SK-N-SH (cell line): ENCODE measurements around the gene CASP12. TPM values are rescaled to one million over a fixed set of nuclear protein-coding genes. Genes with fewer than 3 reads are reported as not detected.

ENCODE experiments used
- CTCF ChIA-PET: fragments of 300-600, 350-600 bp; formaldehyde crosslinking; extraction: SDS; loops from one replicate; lab custom pipeline; 2021; lab: Yijun Ruan, JAX
- POLR2A ChIA-PET: fragments of 350-600 bp; sonication (Branson Sonifier 250); formaldehyde crosslinking; extraction: SDS; loops from one replicate; lab custom pipeline; 2020; ENCODE audit warnings: antibody characterized with exemption, inconsistent platforms; lab: Yijun Ruan, JAX
- DNase-seq: peaks from one replicate; pipeline ENCODE4 v3.0.0; 2012
- H2AFZ ChIP-seq: fragments of 200-600 bp; sonication (generic); 2 replicates; pipeline ENCODE4 v1.8.1; 2016; ENCODE audit warnings: antibody characterized with exemption, mild to moderate bottlenecking, low read depth
- H3F3A ChIP-seq: fragments of 200-600 bp; sonication (generic); replicated peaks from 2 replicates; pipeline ENCODE3; 2016; ENCODE audit warnings: antibody characterized with exemption, mild to moderate bottlenecking; ENCODE audit not compliant: insufficient read depth
- H3K27ac ChIP-seq, 2 experiments: fragments of 200-500 bp in 1 of 2; fragments of 200-600 bp in 1 of 2; sonication (Bioruptor generic) in 1 of 2; sonication (generic), shearing (Covaris generic) in 1 of 2; 2 replicates each; pipeline versions ENCODE4 v1.5.1 to v1.6.1; 2014 to 2016; ENCODE audit warnings: low read depth in 2 of 2, inconsistent platforms in 1 of 2, low read length in 1 of 2, mild to moderate bottlenecking in 1 of 2, mixed read lengths in 1 of 2
- H3K27me3 ChIP-seq: fragments of 200-600 bp; sonication (generic), shearing (Covaris generic); 2 replicates; pipeline ENCODE4 v1.6.1; 2016; ENCODE audit warnings: mixed run types; ENCODE audit not compliant: insufficient read depth
- H3K36me3 ChIP-seq, 2 experiments: fragments of 200-500 bp in 1 of 2; fragments of 200-600 bp in 1 of 2; sonication (Bioruptor generic) in 1 of 2; sonication (generic) in 1 of 2; replicated peaks in 1 of 2; 2 replicates each; pipeline versions ENCODE3 to v1.5.1; 2014 to 2016; ENCODE audit warnings: low read length in 1 of 2, mild to moderate bottlenecking in 1 of 2; ENCODE audit not compliant: insufficient read depth in 2 of 2, control insufficient read depth in 1 of 2
- H3K4me1 ChIP-seq, 2 experiments: fragments of 200-500 bp in 1 of 2; fragments of 200-600 bp in 1 of 2; sonication (Bioruptor generic) in 1 of 2; sonication (generic), shearing (Covaris generic) in 1 of 2; 2 replicates each; pipeline versions ENCODE4 v1.5.1 to v1.6.1; 2014 to 2016; ENCODE audit warnings: low read depth in 1 of 2, low read length in 1 of 2, mixed run types in 1 of 2; ENCODE audit not compliant: insufficient read depth in 2 of 2, control insufficient read depth in 1 of 2
- H3K4me2 ChIP-seq: fragments of 200-600 bp; sonication (generic), shearing (Covaris generic); 2 replicates; pipeline ENCODE4 v1.6.1; 2017; ENCODE audit warnings: mixed run types
- H3K4me3 ChIP-seq, 2 experiments: fragments of 200-500 bp in 1 of 2; fragments of 200-600 bp in 1 of 2; sonication (Bioruptor generic) in 1 of 2; sonication (generic), shearing (Covaris generic) in 1 of 2; 2 replicates each; pipeline versions ENCODE4 v1.5.1 to v1.8.1; 2014 to 2016; ENCODE audit warnings: low read depth in 2 of 2, inconsistent platforms in 1 of 2, low read length in 1 of 2, mild to moderate bottlenecking in 1 of 2, mixed read lengths in 1 of 2, moderate library complexity in 1 of 2
- H3K79me2 ChIP-seq: fragments of 200-600 bp; sonication (generic); 2 replicates; pipeline ENCODE4 v1.8.1; 2017; ENCODE audit warnings: mild to moderate bottlenecking; ENCODE audit not compliant: insufficient read depth
- H3K9ac ChIP-seq: fragments of 200-600 bp; sonication (generic); 2 replicates; pipeline ENCODE4 v1.6.1; 2017; ENCODE audit warnings: mixed run types
- H3K9me2 ChIP-seq: fragments of 200-600 bp; sonication (generic); 2 replicates; pipeline ENCODE4 v1.6.1; 2017; ENCODE audit warnings: mixed run types
- H3K9me3 ChIP-seq: fragments of 200-600 bp; sonication (generic); 2 replicates; pipeline ENCODE4 v1.6.1; 2017; ENCODE audit warnings: mixed run types, mild to moderate bottlenecking, moderate library complexity
- H4K20me1 ChIP-seq: fragments of 200-600 bp; sonication (generic); 2 replicates; pipeline ENCODE4 v1.6.1; 2017; ENCODE audit warnings: mild to moderate bottlenecking, mixed run types; ENCODE audit not compliant: insufficient read depth
- CHD2 ChIP-seq: fragments of 150-350 bp; IDR thresholded peaks from 2 replicates; pipeline ENCODE4 v1.6.1; 2018; ENCODE audit warnings: low read length; ENCODE audit not compliant: partially characterized antibody
- EZH2phosphoT487 ChIP-seq: fragments of 200-600 bp; sonication (generic); IDR thresholded peaks from 2 replicates; pipeline ENCODE4 v1.6.1; 2017; ENCODE audit warnings: low read depth, mixed run types, mild to moderate bottlenecking, antibody characterized with exemption, moderate library complexity, borderline replicate concordance
- FOXJ3 ChIP-seq: sonication (generic); formaldehyde crosslinking; IDR thresholded peaks from 2 replicates; pipeline ENCODE4 v1.5.1; 2020; ENCODE audit warnings: mild to moderate bottlenecking, missing genetic modification reagents
- FOXM1 ChIP-seq: IDR thresholded peaks from 2 replicates; pipeline ENCODE4 v1.4.0; 2012; ENCODE audit warnings: low read depth, mild to moderate bottlenecking
- GABPA ChIP-seq: IDR thresholded peaks from 2 replicates; pipeline ENCODE4 v1.4.0; 2012; ENCODE audit warnings: low read depth, mild to moderate bottlenecking
- JUND ChIP-seq: IDR thresholded peaks from 2 replicates; pipeline ENCODE4 v1.4.0; 2012
- NFIC ChIP-seq: IDR thresholded peaks from 2 replicates; pipeline ENCODE4 v1.4.0; 2012; ENCODE audit warnings: borderline replicate concordance
- PBX3 ChIP-seq: IDR thresholded peaks from 2 replicates; pipeline ENCODE4; 2012
- RAD21 ChIP-seq: IDR thresholded peaks from 2 replicates; pipeline ENCODE4 v1.6.1; 2012; ENCODE audit warnings: mild to moderate bottlenecking, low read length
- REST ChIP-seq: IDR thresholded peaks from 2 replicates; pipeline ENCODE4 v1.6.1; 2012; ENCODE audit warnings: mild to moderate bottlenecking, low read depth, low read length, moderate library complexity
- RFX5 ChIP-seq: IDR thresholded peaks from 2 replicates; pipeline ENCODE4 v1.6.1; 2012; ENCODE audit warnings: mild to moderate bottlenecking, improper control_type of control experiment, low read length
- SIN3A ChIP-seq: IDR thresholded peaks from 2 replicates; pipeline ENCODE4 v1.6.1; 2012; ENCODE audit warnings: low read depth, mild to moderate bottlenecking, low read length, moderate library complexity, borderline replicate concordance
- TAF1 ChIP-seq: IDR thresholded peaks from 2 replicates; pipeline ENCODE4 v1.6.1; 2012; ENCODE audit warnings: low read depth, mild to moderate bottlenecking, low read length, moderate library complexity, borderline replicate concordance
- TCF12 ChIP-seq: IDR thresholded peaks from 2 replicates; pipeline ENCODE4 v1.4.0; 2012
- TEAD4 ChIP-seq: IDR thresholded peaks from 2 replicates; pipeline ENCODE4 v1.4.0; 2012; ENCODE audit warnings: mild to moderate bottlenecking, borderline replicate concordance; ENCODE audit not compliant: insufficient read depth
- YY1 ChIP-seq: IDR thresholded peaks from 2 replicates; pipeline ENCODE4 v1.4.0; 2012; ENCODE audit warnings: low read depth, mild to moderate bottlenecking
- ZBTB33 ChIP-seq: IDR thresholded peaks from 2 replicates; pipeline ENCODE4 v1.4.0; 2012; ENCODE audit warnings: low read depth, borderline replicate concordance
- WGBS: methylation state at CpG from one replicate; pipeline ENCODE4 v1.1.6; 2017; ENCODE audit warnings: low lambda C conversion rate; 5-methylcytosine and 5-hydroxymethylcytosine counted together
- polyA plus RNA-seq, 3 experiments: library from polyadenylated mRNA; depleted of rRNA; stranded (reverse); fragments of >200 nt; gene quantifications; 2 replicates each; pipeline ENCODE4 v1.2.3, GENCODE V29; 2012

The CASP12 gene
- polyA plus RNA-seq, 1 of the 3 experiments (the other 2 are of a cell fraction), result not detected

- 36% methylated on average over 3 of the region's 3 CpGs for WGBS
- H3K79me2 ChIP-seq, result no peaks in the 10 kb centered on the region
- H3F3A ChIP-seq, result no peaks in the 10 kb centered on the region
- no peak overlapping the region for H3K9ac ChIP-seq
- no peak overlapping the region for H3K4me2 ChIP-seq
- CTCF ChIA-PET, result no interaction called here
- no peaks in the 10 kb centered on the region for H3K27me3 ChIP-seq
- H3K4me3 ChIP-seq, result no peak overlapping the region
- H4K20me1 ChIP-seq, result no peaks in the 10 kb centered on the region
- no peak for DNase-seq
- no peaks in the 10 kb centered on the region for H3K36me3 ChIP-seq
- H3K4me1 ChIP-seq, result peaks cover 0 to 4% of the 10 kb centered on the region in 2 experiments; a peak in 3 of 4 replicates
- H3K9me2 ChIP-seq, result no peaks in the 10 kb centered on the region
- no peaks in the 10 kb centered on the region for H3K9me3 ChIP-seq
- TF ChIP-seq SIN3A (no peak), TAF1 (no peak), JUND (no peak), RAD21 (no peak), NFIC (no peak), TEAD4 (no peak), ZBTB33 (no peak), YY1 (no peak), EZH2phosphoT487 (no peak)
- H3K27ac ChIP-seq, result no peak overlapping the region
- no peak overlapping the region for H2AFZ ChIP-seq
- POLR2A ChIA-PET, result no interaction called here
Observed at GRCh38 chr11:104872393-104872792, 25.9 kb downstream of the CASP12 start.

GRCh38 chr11:104870910-104871309, 27.4 kb downstream of the CASP12 start:
- H3K9me3 ChIP-seq, result no peaks in the 10 kb centered on the region
- CTCF ChIA-PET, result no interaction called here
- no peak overlapping the region for H3K4me2 ChIP-seq
- H3K4me1 ChIP-seq, result no peaks in the 10 kb centered on the region; a peak in 2 of 4 replicates
- no peak overlapping the region for H3K9ac ChIP-seq
- H3K4me3 ChIP-seq, result no peak overlapping the region
- no peaks in the 10 kb centered on the region for H3F3A ChIP-seq
- POLR2A ChIA-PET, result no interaction called here
- H3K9me2 ChIP-seq, result no peaks in the 10 kb centered on the region
- H3K27me3 ChIP-seq, result no peaks in the 10 kb centered on the region
- H4K20me1 ChIP-seq, result no peaks in the 10 kb centered on the region
- no peak overlapping the region for H2AFZ ChIP-seq
- DNase-seq, result no peak
- no peaks in the 10 kb centered on the region for H3K36me3 ChIP-seq
- no peaks in the 10 kb centered on the region for H3K79me2 ChIP-seq
- no peak overlapping the region for H3K27ac ChIP-seq
- TF ChIP-seq RAD21 (no peak), TCF12 (peak; percentile 34; the same call in 1 of the 2 replicates), TAF1 (no peak)

- no peaks in the 10 kb centered on the region for H3K9me3 ChIP-seq
- H4K20me1 ChIP-seq, result no peaks in the 10 kb centered on the region
- H3K79me2 ChIP-seq, result no peaks in the 10 kb centered on the region
- DNase-seq, result no peak
- H2AFZ ChIP-seq, result no peak overlapping the region
- no peaks in the 10 kb centered on the region for H3K27me3 ChIP-seq
- WGBS, result 24% methylated on average over 2 of the region's 2 CpGs
- no peak overlapping the region for H3K4me2 ChIP-seq
- no peaks in the 10 kb centered on the region; a peak in 1 of 4 replicates for H3K4me1 ChIP-seq
- no peak overlapping the region for H3K9ac ChIP-seq
- no peaks in the 10 kb centered on the region for H3K9me2 ChIP-seq
- no peak overlapping the region for H3K4me3 ChIP-seq
- H3F3A ChIP-seq, result no peaks in the 10 kb centered on the region
- CTCF ChIA-PET, result interaction anchor here (1.0 kb wide), 1 partner anchor 12 kb away, joined by 3 read pairs; no protein-coding TSS in a partner anchor
- POLR2A ChIA-PET, result no interaction called here
- no peak overlapping the region for H3K27ac ChIP-seq
- no peaks in the 10 kb centered on the region for H3K36me3 ChIP-seq
- TF ChIP-seq CHD2, result no peak
- no peak for TF ChIP-seq REST
- no peak for TF ChIP-seq TCF12
- no peak for TF ChIP-seq JUND
- TF ChIP-seq PBX3, result no peak
- TF ChIP-seq GABPA, result no peak
- TF ChIP-seq FOXJ3 (CRISPR knock-in tag), result no peak
- TF ChIP-seq RFX5, result no peak
- TF ChIP-seq FOXM1, result no peak
- no peak for TF ChIP-seq RAD21
Observed at GRCh38 chr11:104866815-104867214, 31.4 kb downstream of the CASP12 start.
